ENCODE data around the gene LPCAT2.

LPCAT2 gene

DNA sequence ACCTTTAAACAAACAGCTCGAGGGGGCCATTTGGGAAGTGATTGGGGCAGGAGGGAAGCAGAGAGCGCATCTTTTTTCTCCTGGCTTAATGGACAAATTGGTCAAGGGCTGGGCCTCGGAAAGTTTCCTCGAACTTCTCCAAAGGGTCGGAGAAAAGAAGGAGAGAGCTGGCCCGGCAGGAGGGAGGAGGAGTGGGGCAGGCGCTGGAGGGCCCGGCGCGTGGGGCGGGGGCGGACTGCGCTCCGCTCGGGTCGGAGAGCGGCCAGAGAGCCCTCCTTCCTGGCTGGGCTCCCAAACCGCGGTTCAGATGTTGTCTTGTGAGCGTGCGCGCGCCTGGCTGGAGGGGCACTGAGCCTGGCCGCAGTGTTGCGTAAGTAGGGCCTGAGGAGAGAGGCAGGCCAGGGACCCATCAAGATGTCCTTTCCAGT is 28.6 kb upstream of the LPCAT2 start:
- no peak for DNase-seq (ENCODE audit: low spot score)

DNA sequence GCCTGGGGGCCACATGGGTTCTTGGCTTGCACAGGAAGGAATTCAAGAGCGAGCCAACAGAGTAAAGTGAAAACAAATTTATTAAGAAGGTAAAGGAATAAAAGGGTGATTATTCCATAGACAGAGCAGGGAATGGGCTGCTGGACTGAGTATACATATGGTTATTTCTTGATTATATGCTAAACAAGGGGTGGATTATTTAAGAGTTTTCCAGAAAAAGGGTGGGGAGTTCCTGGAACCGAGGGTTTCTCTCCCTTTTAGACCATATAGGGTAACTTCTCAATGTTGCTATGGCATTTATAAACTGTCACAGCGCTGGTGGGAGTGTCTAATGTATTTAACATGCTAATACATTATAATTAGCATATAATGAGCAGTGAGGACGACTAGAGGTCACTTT is 27.8 kb upstream of the LPCAT2 start:
- no peak for DNase-seq (ENCODE audit: low spot score)

DNA sequence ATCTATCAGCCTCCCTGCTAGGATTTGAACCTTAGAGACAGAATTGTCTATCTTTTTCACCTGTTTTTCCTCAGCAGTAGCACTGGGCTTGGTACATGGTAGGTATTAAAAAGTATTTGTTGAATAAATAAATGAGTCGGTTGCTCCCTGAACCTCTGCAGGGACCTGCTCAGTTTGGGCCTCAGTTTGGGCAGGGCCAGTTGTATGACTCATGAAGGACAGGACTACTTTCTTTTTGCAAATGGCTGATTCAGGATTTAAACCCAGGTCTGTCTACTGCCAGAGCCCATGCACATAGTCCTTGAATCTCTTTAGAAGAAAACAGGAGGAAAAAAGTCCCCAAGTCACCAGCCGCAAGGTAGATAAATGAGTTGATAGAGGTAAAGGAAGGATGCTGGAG is 26.8 kb upstream of the LPCAT2 start:
- DNase-seq (ENCODE audit: low spot score), result no peak

DNA sequence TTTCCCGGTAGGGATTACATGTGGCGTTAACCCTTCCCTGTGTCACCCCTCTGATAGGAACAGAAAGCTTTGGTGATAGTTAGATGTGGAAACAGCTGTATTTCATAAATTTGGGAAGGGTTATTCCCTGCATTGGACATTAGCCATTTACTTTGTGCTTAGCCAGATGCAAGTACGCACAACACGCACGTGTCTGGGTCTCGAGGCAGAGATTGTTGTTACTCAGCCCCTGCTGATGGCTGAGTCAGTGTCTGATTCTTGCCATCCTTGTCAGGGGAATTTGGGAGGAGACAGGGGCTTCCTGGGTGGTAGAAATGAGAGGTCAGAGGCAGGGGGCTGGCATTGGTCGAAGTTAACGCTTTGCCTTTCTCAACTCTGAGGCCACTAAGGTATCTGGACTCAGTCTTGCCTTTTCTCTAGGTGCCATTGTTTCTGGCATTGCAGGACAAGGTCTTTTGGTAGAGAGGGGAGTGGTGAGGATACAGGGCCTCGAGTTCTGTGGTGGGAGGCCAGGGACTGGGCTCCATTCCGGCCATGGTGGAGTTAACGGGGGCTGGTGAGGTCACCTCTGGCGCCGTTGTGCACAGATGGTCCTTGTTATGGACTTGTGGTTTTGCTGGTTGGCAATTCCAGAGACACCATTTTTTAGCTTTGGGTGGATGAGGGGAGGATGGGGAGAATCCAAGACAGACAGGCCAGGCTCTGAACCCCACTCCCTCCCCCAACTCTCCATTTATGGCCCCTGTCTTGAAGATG is 21.6 kb upstream of the LPCAT2 start:
- no peak for DNase-seq (ENCODE audit: low spot score)

DNA sequence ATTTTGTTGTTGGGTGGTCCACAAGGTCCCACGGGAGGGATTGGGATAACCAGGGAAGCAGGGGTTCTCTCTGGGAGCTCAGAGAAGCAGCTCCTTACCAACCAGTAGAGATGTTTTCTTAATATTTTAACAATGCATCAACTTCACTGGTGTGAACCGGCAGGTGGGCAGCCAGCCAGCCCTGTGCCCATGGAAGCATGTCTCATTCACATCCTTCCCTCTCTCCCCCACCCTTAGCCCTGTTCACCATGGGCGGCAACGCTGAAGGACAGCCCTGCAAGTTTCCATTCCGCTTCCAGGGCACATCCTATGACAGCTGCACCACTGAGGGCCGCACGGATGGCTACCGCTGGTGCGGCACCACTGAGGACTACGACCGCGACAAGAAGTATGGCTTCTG is 20.6 kb upstream of the LPCAT2 start:
- DNase-seq (ENCODE audit: low spot score), result no peak

DNA sequence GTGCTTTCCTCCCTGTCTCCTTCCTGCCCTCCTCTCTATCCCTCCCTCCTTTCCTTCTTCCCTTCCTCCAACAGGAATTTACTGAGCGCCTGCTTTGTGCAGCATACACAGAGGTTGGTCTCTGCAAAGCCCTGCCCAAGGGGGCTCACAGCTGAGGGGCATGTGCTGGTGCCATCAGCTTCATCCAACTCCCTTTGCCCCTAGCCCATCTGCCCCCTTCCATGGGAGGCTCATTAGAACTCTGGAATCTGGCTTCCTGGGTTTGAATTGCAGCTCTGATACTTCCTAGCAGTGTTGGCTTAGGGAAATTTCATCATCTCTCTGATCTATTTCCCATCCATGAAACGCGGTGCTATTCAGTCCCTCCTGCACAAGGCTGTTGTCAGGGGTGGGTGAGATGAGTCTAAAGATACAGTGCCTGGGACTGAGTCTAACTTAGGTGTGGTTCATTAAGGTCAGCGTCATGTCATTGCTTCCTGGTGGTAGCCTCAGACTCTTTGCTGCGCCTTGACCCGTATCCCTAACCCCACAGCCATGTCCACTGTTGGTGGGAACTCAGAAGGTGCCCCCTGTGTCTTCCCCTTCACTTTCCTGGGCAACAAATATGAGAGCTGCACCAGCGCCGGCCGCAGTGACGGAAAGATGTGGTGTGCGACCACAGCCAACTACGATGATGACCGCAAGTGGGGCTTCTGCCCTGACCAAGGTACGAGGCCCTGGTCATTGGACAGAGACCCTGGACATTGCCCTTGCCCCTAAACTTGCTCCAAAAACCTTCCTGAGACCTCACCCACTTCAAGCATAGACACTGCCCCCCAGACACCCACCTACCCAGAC is 19.5 kb upstream of the LPCAT2 start:
- DNase-seq (ENCODE audit: low spot score), result no peak

DNA sequence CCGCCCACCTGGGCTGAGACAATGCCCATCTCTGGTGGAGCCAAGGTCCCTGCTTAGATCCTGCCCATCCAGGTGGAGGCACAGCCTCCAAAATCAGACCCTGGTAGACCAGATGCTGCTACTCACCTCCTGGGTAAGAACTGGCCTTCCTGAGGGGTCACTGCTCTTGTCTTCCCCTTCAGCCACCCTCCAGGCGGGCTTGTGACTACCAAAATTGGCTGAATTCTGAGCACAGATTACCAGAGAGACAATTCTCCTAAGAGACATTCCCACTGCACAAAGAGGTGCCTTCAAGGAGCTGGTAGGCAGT is 19.0 kb upstream of the LPCAT2 start:
- DNase-seq (ENCODE audit: low spot score), result no peak

DNA sequence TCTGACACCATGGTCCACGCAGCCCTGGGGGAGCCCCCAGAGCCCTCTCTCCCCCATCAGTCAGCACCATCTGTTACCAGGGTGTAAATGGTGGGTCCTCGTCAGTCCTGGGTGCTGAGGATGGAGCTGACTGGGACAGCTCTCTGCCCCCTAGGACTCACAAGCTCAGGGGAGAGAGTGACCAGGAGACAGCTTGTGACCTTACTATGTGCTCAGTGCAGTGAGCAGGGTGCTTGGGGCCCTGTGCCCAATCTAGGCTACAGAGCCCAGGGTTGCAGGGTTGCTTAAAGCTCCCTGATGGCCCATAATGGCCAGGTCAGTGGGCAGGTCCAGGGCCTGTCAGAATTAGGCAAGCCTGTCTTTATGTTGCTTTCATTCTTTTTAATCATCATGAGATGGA is 18.6 kb upstream of the LPCAT2 start:
- DNase-seq (ENCODE audit: low spot score), result no peak

DNA sequence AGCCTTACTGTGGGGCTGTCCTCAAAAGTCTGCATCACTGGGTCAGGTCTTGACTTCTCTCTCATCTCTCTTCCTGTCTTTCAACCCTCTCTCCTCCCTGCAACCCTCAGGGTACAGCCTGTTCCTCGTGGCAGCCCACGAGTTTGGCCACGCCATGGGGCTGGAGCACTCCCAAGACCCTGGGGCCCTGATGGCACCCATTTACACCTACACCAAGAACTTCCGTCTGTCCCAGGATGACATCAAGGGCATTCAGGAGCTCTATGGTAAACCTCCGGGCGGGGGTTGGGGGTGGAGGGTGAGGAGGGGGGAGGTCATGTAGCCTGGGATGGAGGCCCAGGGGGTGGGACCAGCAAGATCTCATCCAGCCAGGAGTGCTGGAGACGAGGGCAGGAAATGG is 17.2 kb upstream of the LPCAT2 start:
- DNase-seq (ENCODE audit: low spot score), result no peak

DNA sequence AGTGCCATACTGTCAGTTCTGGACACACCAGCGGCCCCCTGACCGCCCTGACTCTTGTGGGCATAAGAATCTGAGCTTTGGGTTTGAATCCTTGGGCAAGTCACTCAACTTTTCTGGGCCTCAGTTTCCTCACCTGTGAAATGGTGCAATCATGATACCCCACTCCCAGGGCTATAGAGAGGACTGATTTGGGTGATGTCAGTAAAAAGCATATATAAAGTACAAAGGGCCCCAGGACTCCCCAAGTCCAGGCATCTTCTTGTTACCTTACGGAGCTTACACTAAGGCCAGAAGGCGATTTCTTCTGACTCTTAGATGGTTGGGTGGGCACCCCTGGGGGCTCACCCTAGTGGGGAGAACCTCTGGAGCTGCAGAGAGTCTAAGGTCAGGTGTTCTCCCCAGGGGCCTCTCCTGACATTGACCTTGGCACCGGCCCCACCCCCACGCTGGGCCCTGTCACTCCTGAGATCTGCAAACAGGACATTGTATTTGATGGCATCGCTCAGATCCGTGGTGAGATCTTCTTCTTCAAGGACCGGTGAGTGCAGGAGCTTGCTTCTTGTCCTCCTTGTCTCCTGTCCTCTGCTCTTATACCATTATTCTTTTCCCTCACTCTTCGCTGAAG is 16.0 kb upstream of the LPCAT2 start:
- no peak for DNase-seq (ENCODE audit: low spot score)

DNA sequence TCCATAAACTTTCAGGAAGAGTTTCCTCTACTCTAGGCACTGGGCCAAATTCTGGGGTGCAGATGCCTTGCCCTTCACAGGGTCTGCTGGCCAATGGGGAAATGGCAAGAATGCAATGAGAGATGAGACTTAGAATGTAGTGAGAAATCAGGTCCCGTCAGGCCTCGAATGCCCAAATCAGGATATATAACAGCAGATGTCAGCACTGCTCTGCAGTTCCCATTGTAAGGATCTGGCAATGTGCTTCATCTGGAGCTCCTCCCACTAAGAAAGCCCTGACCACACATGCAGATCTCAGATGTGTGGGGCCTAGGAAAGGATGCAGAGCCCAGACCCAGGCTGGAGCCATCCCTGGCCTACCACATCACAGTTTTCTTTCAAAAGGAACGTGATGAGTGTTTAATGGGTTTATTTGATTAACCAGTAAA is 13.9 kb upstream of the LPCAT2 start:
- DNase-seq (ENCODE audit: low spot score), result no peak

DNA sequence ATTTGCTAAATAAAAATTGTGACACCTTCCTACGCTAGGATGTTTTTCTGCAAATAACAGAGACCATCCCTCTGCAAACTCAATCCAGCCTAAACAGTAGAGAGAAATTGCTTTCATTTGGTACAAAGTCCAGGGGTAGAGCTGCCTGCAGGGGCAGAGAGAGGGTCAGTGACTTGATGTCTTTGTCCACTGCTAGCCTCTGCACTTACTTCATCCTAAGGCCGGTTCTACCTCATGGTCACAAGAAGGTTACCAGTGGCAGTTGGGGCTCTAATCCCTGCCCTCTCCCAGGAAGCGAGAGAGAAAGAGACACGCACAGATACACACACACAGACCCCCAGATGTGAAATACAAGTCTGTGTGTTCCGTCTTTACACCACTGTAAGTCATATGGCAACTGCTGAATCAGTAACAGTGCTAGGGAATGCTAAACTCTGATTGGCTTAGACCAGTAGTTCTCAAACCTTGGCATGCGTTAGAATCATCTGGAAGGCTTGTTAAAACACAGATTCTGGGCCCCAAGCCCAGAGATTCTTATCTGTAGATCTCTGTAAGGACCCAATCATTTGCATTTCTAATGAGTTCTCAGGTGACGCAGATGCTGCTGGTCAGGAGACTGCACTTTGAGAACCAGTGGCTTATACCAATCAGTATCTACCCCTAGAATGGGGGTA is 13.1 kb upstream of the LPCAT2 start:
- no peak for DNase-seq (ENCODE audit: low spot score)

DNA sequence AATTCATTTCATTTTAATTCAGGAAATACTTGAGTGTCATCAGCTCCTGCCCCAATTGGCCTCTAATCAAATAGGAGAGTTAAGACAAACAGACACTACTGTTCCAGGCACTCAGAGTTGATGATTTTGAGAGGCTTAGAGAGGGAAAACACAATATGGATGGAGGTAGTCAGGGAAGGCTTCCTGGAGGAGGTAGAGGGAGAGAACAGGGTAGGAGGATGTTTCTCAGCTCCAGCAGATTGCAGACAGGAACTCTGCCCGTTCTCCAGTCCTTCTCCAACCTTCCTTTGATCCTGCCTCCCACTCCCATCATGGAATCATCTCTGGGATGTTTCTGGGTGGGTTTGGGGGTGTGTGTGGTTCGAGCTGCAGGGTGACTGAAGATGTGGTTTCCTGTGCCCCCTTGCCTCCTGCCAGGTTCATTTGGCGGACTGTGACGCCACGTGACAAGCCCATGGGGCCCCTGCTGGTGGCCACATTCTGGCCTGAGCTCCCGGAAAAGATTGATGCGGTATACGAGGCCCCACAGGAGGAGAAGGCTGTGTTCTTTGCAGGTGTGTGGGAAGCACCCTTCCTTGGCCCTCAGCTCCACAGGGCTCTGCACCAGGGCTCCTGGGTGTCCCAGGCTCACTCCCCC is 12.2 kb upstream of the LPCAT2 start:
- no peak for DNase-seq (ENCODE audit: low spot score)

DNA sequence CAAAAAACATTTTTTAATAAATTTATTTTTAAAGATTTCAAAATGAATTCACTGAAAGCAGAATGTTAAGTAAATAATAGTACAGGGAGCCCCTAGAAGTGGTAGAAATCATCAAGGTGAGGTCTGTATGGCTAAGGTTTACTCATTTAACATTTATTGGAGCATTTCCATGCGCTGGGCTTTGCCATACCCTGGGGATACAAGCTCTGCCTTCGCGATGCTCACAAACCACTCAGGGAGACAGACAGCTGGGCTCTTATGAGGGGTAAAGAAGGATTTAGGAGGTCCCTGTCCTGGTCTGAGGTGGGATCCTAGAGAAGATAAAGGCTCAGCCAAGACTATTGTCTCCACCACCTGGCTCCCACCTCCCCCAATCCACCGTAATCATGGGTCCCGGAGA is 11.3 kb upstream of the LPCAT2 start:
- DNase-seq (ENCODE audit: low spot score), result no peak

DNA sequence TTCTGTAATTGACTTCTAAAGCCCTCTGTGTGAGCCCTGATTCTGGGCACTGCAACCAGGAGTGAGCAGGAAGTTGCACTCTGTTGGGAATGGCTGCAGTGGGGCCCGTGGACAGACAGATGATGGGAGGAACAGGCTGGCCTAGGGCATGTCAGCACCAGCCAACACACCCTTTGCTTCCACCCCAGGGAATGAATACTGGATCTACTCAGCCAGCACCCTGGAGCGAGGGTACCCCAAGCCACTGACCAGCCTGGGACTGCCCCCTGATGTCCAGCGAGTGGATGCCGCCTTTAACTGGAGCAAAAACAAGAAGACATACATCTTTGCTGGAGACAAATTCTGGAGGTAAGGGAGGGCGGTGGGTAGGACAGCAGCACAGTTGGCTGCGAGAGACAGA is 10.8 kb upstream of the LPCAT2 start:
- no peak for DNase-seq (ENCODE audit: low spot score)

DNA sequence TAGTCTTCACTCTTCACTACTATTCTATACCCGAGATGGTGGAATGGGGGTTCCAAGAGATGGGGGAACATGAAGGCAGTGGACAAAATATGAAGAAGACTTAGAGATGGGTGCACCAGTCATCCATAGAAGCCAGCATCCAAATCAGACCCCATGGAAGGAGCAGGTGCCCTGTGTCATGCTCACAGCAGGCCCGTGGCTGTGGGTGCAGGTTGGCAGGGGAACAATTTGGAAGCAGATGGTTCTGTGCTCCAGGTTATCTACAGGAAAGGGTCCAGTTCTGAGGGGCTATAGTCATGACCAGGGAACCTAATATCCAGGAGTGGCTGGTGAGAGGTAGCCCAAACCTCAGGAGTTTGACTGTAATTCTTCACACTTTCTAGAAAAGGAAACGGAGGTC is 9.6 kb upstream of the LPCAT2 start:
- DNase-seq (ENCODE audit: low spot score), result no peak

DNA sequence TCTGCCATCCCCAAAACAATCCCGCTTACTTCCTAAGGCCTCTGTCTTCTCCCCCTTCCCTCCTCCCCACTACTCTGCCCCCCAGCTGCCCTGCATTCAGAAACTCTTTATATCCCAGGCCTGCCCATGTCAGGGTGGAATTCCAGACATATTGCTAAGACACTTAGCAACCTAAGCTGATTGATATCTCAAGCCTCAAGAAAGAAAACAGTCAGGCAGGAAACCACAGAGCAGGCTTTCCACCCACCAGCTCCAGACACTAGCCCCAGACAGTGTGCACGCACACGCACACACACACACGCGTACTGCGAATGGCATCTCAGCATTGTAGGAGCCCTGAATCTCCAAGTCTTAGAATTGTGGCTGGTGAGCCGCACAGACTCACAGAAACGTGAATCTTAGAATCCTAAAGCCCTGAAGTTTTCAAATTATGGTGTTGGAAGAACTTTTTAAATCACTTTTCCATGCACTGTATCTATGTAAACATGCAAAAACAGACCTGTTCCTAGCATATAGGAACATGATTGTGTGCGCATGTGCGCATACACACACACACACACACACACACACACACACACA is 8.8 kb upstream of the LPCAT2 start:
- DNase-seq (ENCODE audit: low spot score), result no peak

DNA sequence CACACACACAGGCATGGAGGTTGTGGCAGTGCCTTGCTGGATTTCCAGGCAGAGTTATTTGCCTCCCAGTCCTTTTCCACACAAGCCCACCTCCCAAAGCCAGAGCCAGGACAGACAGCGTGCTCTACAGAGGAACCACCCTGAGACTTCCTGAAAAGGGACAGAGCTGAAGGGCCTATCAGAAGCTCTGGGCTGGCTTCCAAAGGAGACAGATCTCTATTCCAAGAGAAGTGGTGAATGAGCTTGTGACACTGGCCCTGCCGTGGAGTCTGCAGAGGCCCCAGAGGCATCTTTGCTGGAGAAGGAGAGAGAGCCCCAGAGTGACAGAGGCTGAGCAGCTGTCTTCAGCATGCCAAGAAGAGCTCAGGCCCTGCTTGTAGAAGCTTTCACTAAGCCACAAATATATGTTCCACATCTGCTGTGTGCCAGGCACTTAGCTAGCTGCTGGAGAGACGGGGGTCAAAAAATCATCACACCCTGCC is 8.3 kb upstream of the LPCAT2 start:
- no peak for DNase-seq (ENCODE audit: low spot score)

DNA sequence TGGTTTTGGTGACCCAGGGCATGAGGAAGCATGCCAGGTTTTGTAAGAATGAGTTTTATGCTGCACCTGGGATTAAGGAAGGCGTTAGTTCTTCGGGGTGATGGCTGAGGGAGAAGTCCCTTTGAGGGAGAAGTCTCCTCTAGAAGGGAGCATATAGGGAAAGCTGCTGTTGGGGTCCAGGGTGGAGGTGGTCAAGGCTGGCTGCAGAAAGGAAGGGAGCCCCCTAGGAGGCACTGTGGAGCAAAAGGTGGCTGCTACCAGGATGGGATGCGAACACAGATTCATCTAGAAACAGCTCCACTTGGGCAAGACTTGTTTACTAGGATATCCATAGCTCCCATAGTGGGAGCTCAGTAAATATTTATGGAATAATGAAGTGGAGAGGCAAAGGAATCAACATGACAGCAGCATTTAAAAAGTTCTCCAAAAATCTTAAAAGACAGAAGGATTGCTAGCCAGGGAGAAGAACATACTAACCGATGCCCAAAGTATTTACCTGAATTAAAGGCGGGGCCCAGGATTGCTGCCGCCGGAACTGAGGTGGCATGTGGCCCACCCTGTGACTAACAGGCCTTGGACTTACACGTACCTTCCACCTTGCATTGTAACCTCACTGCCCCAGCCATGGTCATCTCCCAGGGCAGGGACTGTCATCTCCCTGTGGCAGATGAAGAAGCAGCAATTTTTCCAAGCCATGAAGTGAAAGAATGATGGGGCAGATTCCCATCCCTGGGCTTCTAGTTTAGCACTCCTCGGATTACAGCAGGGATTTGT is 7.1 kb upstream of the LPCAT2 start:
- DNase-seq (ENCODE audit: low spot score), result no peak

DNA sequence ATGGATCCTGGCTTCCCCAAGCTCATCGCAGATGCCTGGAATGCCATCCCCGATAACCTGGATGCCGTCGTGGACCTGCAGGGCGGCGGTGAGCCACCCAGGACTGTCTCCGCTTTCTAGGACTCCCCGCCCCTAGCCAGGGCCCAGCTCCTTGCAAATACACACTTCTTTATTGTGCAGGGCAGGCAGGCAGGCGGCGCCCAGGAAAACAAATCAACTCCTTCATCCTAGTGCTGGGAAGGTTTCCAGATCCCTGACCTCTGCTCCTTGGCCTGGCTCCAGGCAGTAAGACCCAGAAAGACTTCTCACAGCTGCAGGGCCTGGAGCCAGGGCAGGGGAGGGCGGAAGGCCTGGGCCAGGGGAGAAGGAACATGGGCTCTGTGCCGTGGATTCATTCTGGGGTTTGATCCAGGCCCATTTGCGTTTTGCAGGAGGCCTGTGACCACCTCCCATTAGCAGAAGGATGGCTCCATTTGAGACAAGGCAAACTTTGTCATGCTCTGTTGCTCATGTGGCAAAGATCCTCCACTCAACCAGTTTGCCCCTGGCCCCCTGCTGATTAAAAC is 6.0 kb upstream of the LPCAT2 start:
- no peak for DNase-seq (ENCODE audit: low spot score)

Data from HuH-7.5 (cell line).